HG02970 (cell line): ENCODE results near the gene KCNMA1.
"Not testable (repeated sequence)": the region's sequence is repeated elsewhere in the genome, so short reads cannot be mapped to it uniquely, and the experiment has no call there.

Experiments used
- ATAC-seq: cut with Tn5 transposase; IDR thresholded peaks from one replicate; pipeline ENCODE4 v1.9.1; 2021; ENCODE audit warnings: mild to moderate bottlenecking, moderate library complexity, moderate number of reproducible peaks; ENCODE audit not compliant: unreplicated experiment, low FRiP score

The KCNMA1 gene

GRCh38 chr10:77359950-77360520, 277.6 kb downstream of the KCNMA1 start:
- ATAC-seq: no peak

- ATAC-seq: no peak
These were observed 278.3 kb downstream of the KCNMA1 start for GRCh38 chr10:77359287-77359691.

GRCh38 chr10:77358656-77359055, 279.0 kb downstream of the KCNMA1 start:
- ATAC-seq: no peak

GRCh38 chr10:77357611-77358310, 279.8 kb downstream of the KCNMA1 start:
- ATAC-seq: no peak

GRCh38 chr10:77357185-77357584, 280.4 kb downstream of the KCNMA1 start:
- no peak for ATAC-seq

- no peak for ATAC-seq
These were observed 281.8 kb downstream of the KCNMA1 start for GRCh38 chr10:77355844-77356243.

- no peak for ATAC-seq
These were observed 286.2 kb downstream of the KCNMA1 start for GRCh38 chr10:77351386-77351785.

- ATAC-seq: no peak
These were observed 286.9 kb downstream of the KCNMA1 start for GRCh38 chr10:77350711-77351119.

- no peak for ATAC-seq
These were observed 287.5 kb downstream of the KCNMA1 start for GRCh38 chr10:77350134-77350533.

GRCh38 chr10:77349226-77349625, 288.4 kb downstream of the KCNMA1 start:
- ATAC-seq: no peak

GRCh38 chr10:77348751-77349150, 288.9 kb downstream of the KCNMA1 start:
- no peak for ATAC-seq

- ATAC-seq: no peak
These were observed 289.5 kb downstream of the KCNMA1 start for GRCh38 chr10:77348082-77348481.

GRCh38 chr10:77347052-77347451, 290.6 kb downstream of the KCNMA1 start:
- ATAC-seq: no peak

- no peak for ATAC-seq
These were observed 296.6 kb downstream of the KCNMA1 start for GRCh38 chr10:77341055-77341454.

- not testable (repeated sequence) for ATAC-seq
These were observed 297.7 kb downstream of the KCNMA1 start for GRCh38 chr10:77339872-77340271.

- no peak for ATAC-seq
These were observed 298.4 kb downstream of the KCNMA1 start for GRCh38 chr10:77339166-77339565.

GRCh38 chr10:77338143-77338542, 299.5 kb downstream of the KCNMA1 start:
- no peak for ATAC-seq

- ATAC-seq: no peak
These were observed 303.1 kb downstream of the KCNMA1 start for GRCh38 chr10:77334501-77334900.

- ATAC-seq: no peak
These were observed 303.8 kb downstream of the KCNMA1 start for GRCh38 chr10:77333610-77334340.

GRCh38 chr10:77332256-77332655, 305.4 kb downstream of the KCNMA1 start:
- no peak for ATAC-seq

- ATAC-seq: no peak
These were observed 309.3 kb downstream of the KCNMA1 start for GRCh38 chr10:77328272-77328816.

- ATAC-seq: no peak
These were observed 312.4 kb downstream of the KCNMA1 start for GRCh38 chr10:77325233-77325537.
